ENCODE measurements around the gene LEMD2. TPM values are rescaled to one million over a fixed set of nuclear protein-coding genes. Genes with fewer than 3 reads are reported as not detected.

The LEMD2 gene
- total RNA-seq, 2 donors from 2014 or later = 64.2 to 80.2 TPM

DNA sequence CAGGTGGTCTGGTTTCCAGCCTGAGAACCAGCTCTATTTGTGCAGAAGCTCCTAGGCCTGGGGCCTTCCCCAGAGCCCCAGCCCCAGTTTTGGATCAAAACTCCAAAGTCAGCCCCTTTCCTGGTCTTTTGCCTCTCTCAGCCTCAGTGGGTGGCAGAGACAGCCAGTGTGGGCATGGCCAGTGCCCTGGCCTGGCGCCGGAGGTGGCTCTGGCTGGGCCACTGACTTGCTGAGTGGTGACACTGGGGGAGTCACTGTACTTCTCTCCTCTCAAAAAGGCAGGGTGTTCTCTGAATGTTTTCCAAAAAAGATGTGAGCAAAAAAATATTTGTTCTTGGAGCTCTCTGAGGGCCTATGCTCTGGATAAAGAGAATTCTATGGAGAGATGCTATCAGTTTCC is 34.9 kb upstream of the LEMD2 start:
- Histone ChIP-seq H3K9me3 (no peaks in the 10 kb centered on the region), H3K27ac (no peak overlapping the region), H3K4me3 (no peak overlapping the region), H3K4me1 (replicated peaks) (peaks cover 12% of the 10 kb centered on the region), H3K36me3 (no peaks in the 10 kb centered on the region), H3K27me3 (replicated peaks; ENCODE audit: insufficient read depth) (no peaks in the 10 kb centered on the region)
- 69% methylated on average over 2 of the region's 2 CpGs for WGBS
- no peak for DNase-seq (ENCODE audit: low spot score)
- intact Hi-C loops (cut with DNase I) = no loop called here
- TF ChIP-seq POLR2AphosphoS5 (IDR thresholded peaks at IDR 0.05) (no peak), POLR2A (IDR thresholded peaks at IDR 0.05) (no peak)
- TF ChIP-seq, protein P1, sequence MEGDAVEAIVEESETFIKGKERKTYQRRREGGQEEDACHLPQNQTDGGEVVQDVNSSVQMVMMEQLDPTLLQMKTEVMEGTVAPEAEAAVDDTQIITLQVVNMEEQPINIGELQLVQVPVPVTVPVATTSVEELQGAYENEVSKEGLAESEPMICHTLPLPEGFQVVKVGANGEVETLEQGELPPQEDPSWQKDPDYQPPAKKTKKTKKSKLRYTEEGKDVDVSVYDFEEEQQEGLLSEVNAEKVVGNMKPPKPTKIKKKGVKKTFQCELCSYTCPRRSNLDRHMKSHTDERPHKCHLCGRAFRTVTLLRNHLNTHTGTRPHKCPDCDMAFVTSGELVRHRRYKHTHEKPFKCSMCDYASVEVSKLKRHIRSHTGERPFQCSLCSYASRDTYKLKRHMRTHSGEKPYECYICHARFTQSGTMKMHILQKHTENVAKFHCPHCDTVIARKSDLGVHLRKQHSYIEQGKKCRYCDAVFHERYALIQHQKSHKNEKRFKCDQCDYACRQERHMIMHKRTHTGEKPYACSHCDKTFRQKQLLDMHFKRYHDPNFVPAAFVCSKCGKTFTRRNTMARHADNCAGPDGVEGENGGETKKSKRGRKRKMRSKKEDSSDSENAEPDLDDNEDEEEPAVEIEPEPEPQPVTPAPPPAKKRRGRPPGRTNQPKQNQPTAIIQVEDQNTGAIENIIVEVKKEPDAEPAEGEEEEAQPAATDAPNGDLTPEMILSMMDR (IDR thresholded peaks at IDR 0.05) = no peak

DNA sequence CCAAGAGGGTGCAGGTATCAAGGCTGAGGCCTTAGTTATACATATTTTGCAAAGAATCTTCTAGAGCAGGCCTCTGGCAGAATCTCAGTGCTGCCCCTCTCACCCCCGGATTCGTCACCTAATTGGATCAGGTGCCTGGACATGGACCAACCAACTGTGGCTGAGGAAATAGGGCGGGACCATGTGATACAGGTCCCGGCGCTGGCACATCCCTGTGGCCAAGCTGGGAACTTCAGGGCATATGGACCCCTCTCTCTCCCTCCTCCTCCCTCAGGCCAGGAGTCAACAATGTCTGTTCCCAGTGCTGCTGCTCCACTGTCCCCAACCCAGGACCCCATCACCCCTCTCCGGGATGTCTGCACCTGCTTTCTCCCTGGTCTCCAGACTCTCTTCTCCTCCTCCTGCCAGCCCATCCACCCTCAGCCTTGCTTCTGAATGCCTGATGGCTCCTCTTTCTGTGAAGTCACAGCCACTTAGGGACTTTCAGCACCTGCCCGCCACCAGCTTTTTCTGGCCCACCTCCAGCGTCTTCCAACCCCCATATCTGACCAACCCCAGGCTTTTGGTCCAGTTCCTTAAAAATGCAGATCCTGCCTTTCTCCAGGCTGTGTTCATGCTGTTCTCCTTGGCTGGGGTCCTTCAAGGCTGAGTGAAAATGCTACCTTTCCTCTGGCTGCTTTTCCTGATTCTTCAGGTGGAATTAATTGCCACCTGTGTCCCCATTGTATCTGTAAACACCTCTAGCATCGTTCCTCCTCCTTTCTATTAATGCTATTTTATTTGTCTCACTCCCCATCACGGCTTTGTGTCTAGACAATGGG is 33.9 kb upstream of the LEMD2 start:
- TF ChIP-seq, protein P1 (IDR thresholded peaks at IDR 0.05) = no peak
- no peak for TF ChIP-seq POLR2AphosphoS5 (IDR thresholded peaks at IDR 0.05)
- TF ChIP-seq POLR2A (IDR thresholded peaks at IDR 0.05) = no peak
- Histone ChIP-seq H3K27me3 (replicated peaks; ENCODE audit: insufficient read depth) (no peaks in the 10 kb centered on the region), H3K9me3 (no peaks in the 10 kb centered on the region), H3K4me3 (no peak overlapping the region), H3K4me1 (replicated peaks) (peaks cover 4% of the 10 kb centered on the region), H3K27ac (no peak overlapping the region), H3K36me3 (no peaks in the 10 kb centered on the region)
- intact Hi-C loops (cut with DNase I) = no loop called here
- 65% methylated on average over 10 of the region's 10 CpGs for WGBS
- DNase-seq (ENCODE audit: low spot score) = no peak

DNA sequence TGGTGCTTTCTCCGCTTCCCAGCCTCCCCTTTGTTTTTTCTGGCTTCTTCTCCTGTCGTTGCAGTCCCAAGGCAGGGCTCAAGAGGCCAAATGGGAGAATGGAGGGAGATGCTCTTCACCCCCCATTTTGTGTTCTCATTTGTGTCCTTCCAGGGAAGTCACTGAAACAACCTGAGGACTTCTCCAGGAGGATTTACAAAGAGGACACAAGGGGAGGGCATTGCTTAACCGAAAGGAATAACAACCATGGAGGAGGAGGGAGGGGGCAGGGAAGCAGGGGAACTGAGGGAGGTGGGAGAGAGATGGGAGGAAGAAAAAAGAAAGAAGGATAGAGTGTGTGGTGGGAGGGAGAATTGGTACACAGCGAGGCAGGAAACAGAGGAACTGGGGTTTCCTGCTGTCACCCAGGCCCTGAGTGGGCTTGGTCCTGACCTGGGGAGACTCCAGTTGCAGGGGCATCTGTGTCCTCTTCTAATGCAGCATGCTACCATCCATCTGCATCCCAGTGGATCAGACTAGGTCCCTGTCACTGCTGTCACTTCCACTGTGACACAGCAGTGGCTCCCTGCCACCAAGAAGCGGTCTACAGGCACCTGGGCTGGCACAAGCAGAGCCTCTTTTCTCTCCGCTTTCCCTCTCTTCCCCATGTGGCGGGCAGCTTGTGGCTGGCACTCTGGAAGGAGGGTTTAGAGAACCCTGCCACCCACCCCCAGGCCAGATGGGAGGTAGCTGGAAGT is 32.0 kb upstream of the LEMD2 start:
- Histone ChIP-seq H3K27me3 (replicated peaks; ENCODE audit: insufficient read depth) (no peaks in the 10 kb centered on the region), H3K4me1 (replicated peaks) (no peaks in the 10 kb centered on the region), H3K36me3 (no peaks in the 10 kb centered on the region), H3K9me3 (no peaks in the 10 kb centered on the region), H3K27ac (no peak overlapping the region), H3K4me3 (no peak overlapping the region)
- 71% methylated on average over 7 of the region's 7 CpGs for WGBS
- no peak for TF ChIP-seq POLR2A (IDR thresholded peaks at IDR 0.05)
- DNase-seq (ENCODE audit: low spot score) = no peak
- intact Hi-C loops (cut with DNase I) = no loop called here

DNA sequence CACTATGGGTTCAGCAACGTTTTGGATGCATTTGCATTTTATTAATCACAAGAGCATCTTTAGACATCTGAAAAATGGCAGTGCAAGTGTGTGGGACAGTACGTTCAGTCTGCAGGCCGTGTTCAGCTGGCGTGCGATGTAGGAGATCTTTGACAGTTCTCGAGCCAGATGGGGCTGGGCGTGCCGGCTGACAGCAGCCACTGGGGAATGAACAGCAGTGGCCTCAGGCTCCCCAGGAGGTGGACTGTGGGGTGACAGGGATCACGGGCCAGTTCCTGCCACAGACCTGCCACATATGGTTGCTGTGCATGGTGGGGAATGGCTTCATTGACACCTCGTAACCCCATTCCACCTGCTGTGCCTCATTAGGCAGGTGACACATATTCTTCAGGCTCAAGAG is 31.3 kb upstream of the LEMD2 start:
- TF ChIP-seq POLR2AphosphoS5 (IDR thresholded peaks at IDR 0.05) = no peak
- no peak for TF ChIP-seq POLR2A (IDR thresholded peaks at IDR 0.05)
- TF ChIP-seq, protein P1 (IDR thresholded peaks at IDR 0.05) = no peak
- no peak overlapping the region for H3K27ac ChIP-seq
- no peak overlapping the region for H3K4me3 ChIP-seq
- 66% methylated on average over 9 of the region's 10 CpGs for WGBS
- H3K27me3 ChIP-seq (replicated peaks; ENCODE audit: insufficient read depth) = no peaks in the 10 kb centered on the region
- no peak for DNase-seq (ENCODE audit: low spot score)
- no peaks in the 10 kb centered on the region for H3K36me3 ChIP-seq
- no peaks in the 10 kb centered on the region for H3K9me3 ChIP-seq
- intact Hi-C loops (cut with DNase I) = no loop called here
- H3K4me1 ChIP-seq (replicated peaks) = no peaks in the 10 kb centered on the region

DNA sequence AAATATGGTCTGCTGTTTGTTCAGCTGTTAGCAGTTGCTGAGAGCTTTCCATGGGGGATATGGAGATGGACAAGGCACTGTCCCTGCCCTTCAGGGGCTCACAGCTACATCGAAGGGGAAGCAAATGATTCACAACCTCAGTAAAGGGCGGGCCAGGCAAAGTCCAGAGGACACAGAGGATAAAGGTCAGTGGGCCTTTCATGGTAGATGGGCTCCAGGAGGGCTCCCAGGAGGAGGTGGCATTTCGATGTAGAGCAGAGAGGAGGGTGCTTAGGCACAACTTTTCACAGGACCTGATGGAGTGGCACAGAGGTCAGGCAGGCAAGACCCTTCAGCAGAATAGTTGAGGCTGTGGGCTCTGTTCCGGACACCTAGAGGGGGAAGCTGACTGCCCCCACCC is 30.1 kb upstream of the LEMD2 start:
- intact Hi-C loops (cut with DNase I) = no loop called here
- DNase-seq (ENCODE audit: low spot score) = no peak
- no peak overlapping the region for H3K4me3 ChIP-seq
- TF ChIP-seq POLR2AphosphoS5 (IDR thresholded peaks at IDR 0.05) = no peak
- TF ChIP-seq POLR2A (IDR thresholded peaks at IDR 0.05) = no peak
- TF ChIP-seq, protein P1 (IDR thresholded peaks at IDR 0.05) = no peak
- H3K9me3 ChIP-seq = no peaks in the 10 kb centered on the region
- 76% methylated on average over 4 of the region's 4 CpGs for WGBS
- no peaks in the 10 kb centered on the region for H3K4me1 ChIP-seq (replicated peaks)
- no peaks in the 10 kb centered on the region for H3K27me3 ChIP-seq (replicated peaks; ENCODE audit: insufficient read depth)
- no peak overlapping the region for H3K27ac ChIP-seq
- no peaks in the 10 kb centered on the region for H3K36me3 ChIP-seq
